Breast epithelium (tissue), 3 donors: ENCODE measurements around the gene GID8.

Experiments
- CTCF ChIP-seq, 3 donors: fragments of 450-650 bp; IDR thresholded peaks; one replicate each; pipeline ENCODE4 v1.5.1; 2016 to 2017; ENCODE audit warnings: antibody characterized with exemption in 3 of 3, mild to moderate bottlenecking in 3 of 3, moderate library complexity in 3 of 3
- POLR2AphosphoS5 ChIP-seq, 3 donors: sonication (generic); formaldehyde crosslinking; IDR thresholded peaks; one replicate each; pipeline ENCODE4 v1.6.1; 2017; ENCODE audit warnings: antibody characterized with exemption in 3 of 3

GRCh38 chr20:62980970-62981369 lies 43.0 kb downstream of the GID8 start:
- TF ChIP-seq CTCF (IDR thresholded peaks at IDR 0.05) (no peak), POLR2AphosphoS5 (IDR thresholded peaks at IDR 0.05) (no peak)
